Measurements from ENCODE around the gene MDM1.
A peak's percentile ranks its signal among the peaks of the same experiment; 100 is the strongest.

DNA sequence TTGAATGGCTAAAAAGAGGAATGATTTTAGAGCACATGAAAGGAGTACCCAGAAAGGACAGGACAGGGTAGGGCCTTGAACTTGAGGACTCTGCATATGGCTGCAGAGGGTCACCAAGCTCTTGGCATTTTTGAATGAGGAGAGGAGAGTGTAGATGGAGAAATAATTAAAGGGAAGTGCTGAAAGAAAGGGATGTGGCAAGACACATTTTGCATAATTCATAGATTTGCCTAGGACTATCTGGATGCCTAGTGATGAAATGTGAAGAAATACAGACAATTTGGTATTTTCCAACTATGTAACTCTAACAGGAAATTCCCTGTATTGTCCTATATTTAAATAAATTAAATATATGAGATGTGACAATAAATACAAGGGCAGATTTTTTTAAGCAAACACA lies 27.5 kb upstream of the MDM1 start:
- TF ChIP-seq POLR2AphosphoS5 (IDR thresholded peaks at IDR 0.05; ENCODE audit: low read depth, low read length), result no peak
- TF ChIP-seq SPI1 (IDR thresholded peaks at IDR 0.05; ENCODE audit: low read depth, low read length), result peak; percentile 40; the same call in 1 of the 2 replicates
- TF ChIP-seq POLR2A (IDR thresholded peaks at IDR 0.05; ENCODE audit: low read depth, low read length), result no peak
- TF ChIP-seq PAX5 (IDR thresholded peaks at IDR 0.05; ENCODE audit: insufficient read depth, low read length, severe bottlenecking), result no peak
- TF ChIP-seq TAF1 (IDR thresholded peaks at IDR 0.05; ENCODE audit: low read depth, low read length), result no peak
- TF ChIP-seq POU2F2 (IDR thresholded peaks at IDR 0.05; ENCODE audit: low read depth, low read length), result no peak

Data from GM12891 (cell line).